GM23338 (cell line): ENCODE data around the gene AGTR1. TPM values are rescaled to one million over a fixed set of nuclear protein-coding genes. Genes with fewer than 3 reads are reported as not detected.

Experiments
- ATAC-seq: fragments of 200-7000 bp; cut with Tn5 transposase; 3 replicates; pipeline ENCODE4 v1.9.1; 2020
- DNase-seq: peaks from one replicate; pipeline ENCODE4 v3.0.0-alpha.2; 2015; ENCODE audit warnings: low spot score
- H2AFZ ChIP-seq: fragments of 200-600 bp; sonication (generic); 2 replicates; pipeline ENCODE4 v1.8.0; 2016; ENCODE audit warnings: antibody characterized with exemption, mild to moderate bottlenecking, moderate library complexity
- H3F3A ChIP-seq: fragments of 200-600 bp; sonication (generic); replicated peaks from 2 replicates; pipeline ENCODE4 v1.8.0; 2017; ENCODE audit warnings: antibody characterized with exemption, mixed run types, low read depth
- H3K27ac ChIP-seq: fragments of 200-600 bp; sonication (generic); 2 replicates; pipeline ENCODE4 v1.6.1; 2016; ENCODE audit warnings: low read depth
- H3K27me3 ChIP-seq: fragments of 200-600 bp; sonication (generic); 2 replicates; pipeline ENCODE4 v1.8.0; 2016; ENCODE audit warnings: mild to moderate bottlenecking, mixed run types, moderate library complexity; ENCODE audit not compliant: insufficient read depth
- H3K36me3 ChIP-seq: fragments of 200-600 bp; sonication (generic); 2 replicates; pipeline ENCODE4 v1.8.0; 2016; ENCODE audit warnings: mild to moderate bottlenecking; ENCODE audit not compliant: insufficient read depth
- H3K4me1 ChIP-seq: fragments of 200-600 bp; sonication (generic); 2 replicates; pipeline ENCODE4 v1.8.0; 2016; ENCODE audit warnings: mild to moderate bottlenecking, moderate library complexity; ENCODE audit not compliant: insufficient read depth
- H3K4me2 ChIP-seq: fragments of 200-600 bp; sonication (generic); 2 replicates; pipeline ENCODE4 v1.7.1; 2017; ENCODE audit warnings: mixed run types
- H3K4me3 ChIP-seq: fragments of 200-600 bp; sonication (generic); 2 replicates; pipeline ENCODE4 v1.6.1; 2016; ENCODE audit warnings: mixed run types
- H3K79me2 ChIP-seq: fragments of 200-600 bp; sonication (generic); replicated peaks from 2 replicates; pipeline ENCODE4 v1.8.0; 2017; ENCODE audit warnings: mild to moderate bottlenecking; ENCODE audit not compliant: insufficient read depth
- H3K9me2 ChIP-seq: fragments of 200-600 bp; sonication (generic); 2 replicates; pipeline ENCODE4 v1.8.0; 2017; ENCODE audit not compliant: insufficient read depth
- H4K20me1 ChIP-seq: fragments of 200-600 bp; sonication (generic); replicated peaks from 2 replicates; pipeline ENCODE4 v1.8.0; 2017; ENCODE audit warnings: mild to moderate bottlenecking; ENCODE audit not compliant: insufficient read depth
- H3K27ac Mint-ChIP-seq: 2 replicates; pipeline ENCODE4 v1.8.0; 2020; ENCODE audit warnings: inconsistent platforms, mild to moderate bottlenecking, moderate library complexity, mixed read lengths
- H3K27me3 Mint-ChIP-seq: 3 replicates; pipeline ENCODE4 v1.8.0; 2022; ENCODE audit warnings: low read depth, mild to moderate bottlenecking, moderate library complexity, mixed read lengths, inconsistent platforms; ENCODE audit not compliant: insufficient read depth, poor library complexity
- H3K36me3 Mint-ChIP-seq: 3 replicates; pipeline ENCODE4 v1.8.0; 2021; ENCODE audit warnings: low read depth, mild to moderate bottlenecking, inconsistent platforms, moderate library complexity, mixed read lengths
- H3K4me1 Mint-ChIP-seq: 3 replicates; pipeline ENCODE4 v1.8.0; 2020; ENCODE audit warnings: mild to moderate bottlenecking, inconsistent platforms, mixed read lengths
- H3K4me3 Mint-ChIP-seq: 3 replicates; pipeline ENCODE4 v1.8.0; 2021; ENCODE audit warnings: moderate library complexity, mild to moderate bottlenecking, inconsistent platforms, mixed read lengths
- H3K9me3 Mint-ChIP-seq: 3 replicates; pipeline ENCODE4 v1.8.0; 2020; ENCODE audit warnings: moderate library complexity, mild to moderate bottlenecking, inconsistent platforms, mixed read lengths
- CREB1 ChIP-seq: fragments of 250-450 bp; sonication (Bioruptor Pico); IDR thresholded peaks from 2 replicates; pipeline ENCODE4 v1.5.0; 2020; ENCODE audit warnings: low read depth, mild to moderate bottlenecking, moderate library complexity
- CTCF ChIP-seq, 2 experiments: fragments of 200-600 bp in 1 of 2; sonication (generic) in 1 of 2; conservative IDR thresholded peaks; 2 replicates each; pipeline versions ENCODE4 v1.5.1 to v1.6.1; 2016 to 2017; ENCODE audit warnings: antibody characterized with exemption in 2 of 2, low read depth in 2 of 2, mild to moderate bottlenecking in 2 of 2, moderate library complexity in 1 of 2
- ETS1 ChIP-seq: IDR thresholded peaks from 2 replicates; pipeline ENCODE4 v1.6.1; 2016; ENCODE audit warnings: antibody characterized with exemption
- EZH2 ChIP-seq: fragments of 200-600 bp; sonication (generic); IDR thresholded peaks from one replicate; pipeline ENCODE4 v1.8.0; 2017; ENCODE audit warnings: antibody characterized with exemption, mild to moderate bottlenecking, low read depth; ENCODE audit not compliant: unreplicated experiment
- EZH2phosphoT487 ChIP-seq: fragments of 200-600 bp; sonication (generic); IDR thresholded peaks from one replicate; pipeline ENCODE4 v1.8.1; 2018; ENCODE audit warnings: antibody characterized with exemption; ENCODE audit not compliant: unreplicated experiment
- JUNB ChIP-seq: IDR thresholded peaks from one replicate; pipeline ENCODE4 v1.6.1; 2016; ENCODE audit warnings: antibody characterized with exemption; ENCODE audit not compliant: unreplicated experiment
- NANOG ChIP-seq: IDR thresholded peaks from 2 replicates; pipeline ENCODE4 v1.6.1; 2016; ENCODE audit warnings: antibody characterized with exemption, borderline replicate concordance
- POLR2AphosphoS5 ChIP-seq: IDR thresholded peaks from 2 replicates; pipeline ENCODE4 v1.6.1; 2016; ENCODE audit warnings: antibody characterized with exemption, low read depth
- REST ChIP-seq: IDR thresholded peaks from one replicate; pipeline ENCODE4 v1.6.1; 2018; ENCODE audit warnings: antibody characterized with exemption; ENCODE audit not compliant: unreplicated experiment
- STAT1 ChIP-seq: IDR thresholded peaks from one replicate; pipeline ENCODE4 v1.6.1; 2016; ENCODE audit warnings: antibody characterized with exemption; ENCODE audit not compliant: unreplicated experiment
- ZNF114 ChIP-seq: fragments of 250-450 bp; sonication (Bioruptor Pico); IDR thresholded peaks from 2 replicates; pipeline ENCODE4 v1.5.0; 2020; ENCODE audit warnings: mild to moderate bottlenecking, moderate library complexity
- ZNF331 ChIP-seq: fragments of 250-450 bp; sonication (Bioruptor Pico); IDR thresholded peaks from 2 replicates; pipeline ENCODE4 v1.5.0; 2020; ENCODE audit warnings: low read depth, mild to moderate bottlenecking, moderate library complexity
- ZNF462 ChIP-seq: fragments of 250-450 bp; sonication (Bioruptor Pico); IDR thresholded peaks from 2 replicates; pipeline ENCODE4 v1.5.0; 2020; ENCODE audit warnings: mild to moderate bottlenecking, moderate library complexity
- polyA plus RNA-seq: library from polyadenylated mRNA; unstranded; fragments of >200 nt; fragmentation: Nextera tagmentation; extraction: Ambion mirVana; gene quantifications from 2 replicates; pipeline ENCODE4 v1.2.1, GENCODE V29; 2016
- total RNA-seq: library from RNA; depleted of rRNA; stranded (reverse); fragments of >200 nt; shearing (Covaris generic); gene quantifications from 2 replicates; pipeline ENCODE4 v1.2.3, GENCODE V29; 2014

Gene AGTR1
- total and polyA plus RNA-seq, 2 experiments from 2014 or later, result 0.16 TPM; not detected in 1

GRCh38 chr3:148708409-148708808 is 10.7 kb downstream of the AGTR1 start:
- TF ChIP-seq STAT1 (no peak), ZNF331 (CRISPR knock-in tag) (no peak), POLR2AphosphoS5 (no peak), ETS1 (no peak), ZNF114 (no peak), JUNB (no peak), CTCF (conservative IDR thresholded peaks at IDR 0.05; ENCODE audit: low read depth in 2 of 2) (no peak), REST (no peak), CREB1 (no peak), ZNF462 (CRISPR knock-in tag) (no peak), EZH2phosphoT487 (no peak), EZH2 (no peak), NANOG (no peak)
- no peak for DNase-seq
- Mint-ChIP-seq H3K27me3 (no peaks in the 10 kb centered on the region), H3K36me3 (no peaks in the 10 kb centered on the region), H3K27ac (no peak overlapping the region), H3K4me3 (no peak overlapping the region), H3K9me3 (no peaks in the 10 kb centered on the region), H3K4me1 (peaks cover 5% of the 10 kb centered on the region; the same call in 2 of the 3 replicates)
- no peaks in the 10 kb centered on the region for H3K9me2 ChIP-seq
- H4K20me1 ChIP-seq, result no peaks in the 10 kb centered on the region
- H3K79me2 ChIP-seq, result no peaks in the 10 kb centered on the region
- no peaks in the 10 kb centered on the region for H3K36me3 ChIP-seq
- no peak overlapping the region for H3K27ac ChIP-seq
- H3K4me2 ChIP-seq, result no peak overlapping the region
- peak overlapping the region; percentile 63 for H2AFZ ChIP-seq
- ATAC-seq, result no peak
- no peaks in the 10 kb centered on the region for H3K4me1 ChIP-seq
- H3K4me3 ChIP-seq, result no peak overlapping the region
- no peaks in the 10 kb centered on the region for H3F3A ChIP-seq
- H3K27me3 ChIP-seq, result no peaks in the 10 kb centered on the region
